HepG2 (cell line): Measurements from ENCODE around the gene OSCP1. TPM values are rescaled to one million over a fixed set of nuclear protein-coding genes. Genes with fewer than 3 reads are reported as not detected.

Source experiments
- CHCHD3 ChIP-seq: sonication (generic); formaldehyde crosslinking; IDR thresholded peaks from 2 replicates; pipeline ENCODE4 v1.8.0; 2022; ENCODE audit warnings: mild to moderate bottlenecking, missing genetic modification reagents, moderate library complexity
- EED ChIP-seq: sonication (generic); formaldehyde crosslinking; IDR thresholded peaks from 2 replicates; pipeline ENCODE4 v1.5.0; 2020; ENCODE audit warnings: mild to moderate bottlenecking, missing genetic modification reagents
- ETV6 ChIP-seq: sonication (generic); formaldehyde crosslinking; conservative IDR thresholded peaks from 2 replicates; pipeline ENCODE4 v1.4.0; 2020; ENCODE audit warnings: missing genetic modification reagents
- NRL ChIP-seq: sonication (generic); formaldehyde crosslinking; IDR thresholded peaks from 2 replicates; pipeline ENCODE4 v1.5.0; 2020; ENCODE audit warnings: missing genetic modification reagents, mild to moderate bottlenecking, moderate library complexity, borderline replicate concordance
- ZBTB26 ChIP-seq: IDR thresholded peaks from 2 replicates; pipeline ENCODE4 v1.6.1; 2016; ENCODE audit warnings: missing compliant biosample characterization, missing genetic modification reagents, borderline replicate concordance
- ZNF430 ChIP-seq: sonication (generic); formaldehyde crosslinking; IDR thresholded peaks from 2 replicates; pipeline ENCODE4 v1.9.0; 2021; ENCODE audit warnings: mild to moderate bottlenecking, missing genetic modification reagents
- ZNF546 ChIP-seq: sonication (generic); formaldehyde crosslinking; conservative IDR thresholded peaks from 2 replicates; pipeline ENCODE4 v1.8.1; 2023; ENCODE audit warnings: mild to moderate bottlenecking, missing genetic modification reagents
- ZNF574 ChIP-seq: sonication (generic); formaldehyde crosslinking; IDR thresholded peaks from 2 replicates; pipeline ENCODE4 v1.4.0; 2020; ENCODE audit warnings: missing genetic modification reagents
- ZNF580 ChIP-seq: IDR thresholded peaks from 2 replicates; pipeline ENCODE4 v1.6.1; 2016; ENCODE audit warnings: low read depth, borderline replicate concordance
- polyA plus RNA-seq, 8 experiments: library from polyadenylated mRNA; depleted of rRNA in 3 of 8; stranded (reverse) in 7 of 8; unstranded in 1 of 8; fragments of >200 nt; fragmentation: Illumina TruSeq in 4 of 8; extraction: Trizol in 4 of 8; gene quantifications; 2 replicates each; pipeline versions ENCODE4 v1.2.1 to v1.2.3, GENCODE V29; 2011 to 2016; ENCODE audit warnings: low read depth in 4 of 8, missing spikeins in 1 of 8, mixed read lengths in 1 of 8; ENCODE audit not compliant: insufficient read depth in 1 of 8
- total RNA-seq, 5 experiments: library from RNA; depleted of rRNA; stranded (reverse); fragments of >200 nt; fragmentation: Illumina TruSeq; extraction: Trizol; gene quantifications; 2 replicates each; pipeline ENCODE4 v1.2.3, GENCODE V29; 2016; ENCODE audit warnings: low read depth in 1 of 5
- TF ChIP-seq, protein P1 (sequence below): sonication (generic); formaldehyde crosslinking; IDR thresholded peaks from 2 replicates; pipeline ENCODE4 v1.4.0; 2020; ENCODE audit warnings: mild to moderate bottlenecking, missing genetic modification reagents
- TF ChIP-seq, protein P2 (sequence below): sonication (generic); formaldehyde crosslinking; IDR thresholded peaks from 2 replicates; pipeline ENCODE4 v1.5.1; 2020; ENCODE audit warnings: mild to moderate bottlenecking, missing genetic modification reagents, moderate library complexity
- TF ChIP-seq, protein P3 (sequence below): sonication (generic); formaldehyde crosslinking; IDR thresholded peaks from 2 replicates; pipeline ENCODE4 v1.4.0; 2020; ENCODE audit warnings: low read depth, missing genetic modification reagents

The OSCP1 gene
- total and polyA plus RNA-seq, 2 of the 13 experiments (the other 11 are each of a cell fraction or from before 2014, with no cell fraction given): 0.60 to 0.84 TPM

DNA sequence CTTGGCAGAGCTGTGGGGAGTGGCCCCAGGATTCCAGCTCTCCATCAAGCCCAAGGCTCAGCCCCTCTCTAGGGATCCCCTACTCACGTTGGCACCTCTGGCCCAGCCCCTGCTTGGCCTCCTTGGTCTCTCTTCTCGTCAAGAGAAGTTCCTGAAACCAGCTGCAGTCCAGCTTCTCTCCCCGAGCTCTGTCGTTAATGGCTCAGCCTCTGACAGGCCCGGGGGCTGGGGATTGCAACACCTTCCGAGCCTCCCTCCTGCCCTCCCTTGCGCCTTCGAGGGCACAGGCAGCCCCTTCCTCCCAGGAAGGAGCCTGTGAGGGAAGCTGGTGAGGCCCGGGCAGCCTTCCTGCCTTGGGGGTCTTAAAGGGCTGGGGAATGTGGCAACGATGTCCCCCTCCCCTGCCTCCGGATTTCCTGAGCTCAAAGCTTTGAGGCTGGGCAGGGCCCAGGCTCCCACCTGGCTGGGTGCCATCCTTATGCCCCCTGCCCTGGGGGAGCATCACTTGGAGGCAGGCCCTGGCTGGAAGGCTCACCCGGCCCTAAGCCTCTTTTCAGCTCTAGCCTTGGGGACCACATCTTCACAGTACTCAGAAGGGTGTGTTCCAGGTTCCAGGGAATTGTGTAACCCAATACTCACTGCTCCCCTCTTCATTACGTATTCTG lies 32.6 kb upstream of the OSCP1 start, which contains the start of gene CSF3R (continued):
- TF ChIP-seq, protein P1, sequence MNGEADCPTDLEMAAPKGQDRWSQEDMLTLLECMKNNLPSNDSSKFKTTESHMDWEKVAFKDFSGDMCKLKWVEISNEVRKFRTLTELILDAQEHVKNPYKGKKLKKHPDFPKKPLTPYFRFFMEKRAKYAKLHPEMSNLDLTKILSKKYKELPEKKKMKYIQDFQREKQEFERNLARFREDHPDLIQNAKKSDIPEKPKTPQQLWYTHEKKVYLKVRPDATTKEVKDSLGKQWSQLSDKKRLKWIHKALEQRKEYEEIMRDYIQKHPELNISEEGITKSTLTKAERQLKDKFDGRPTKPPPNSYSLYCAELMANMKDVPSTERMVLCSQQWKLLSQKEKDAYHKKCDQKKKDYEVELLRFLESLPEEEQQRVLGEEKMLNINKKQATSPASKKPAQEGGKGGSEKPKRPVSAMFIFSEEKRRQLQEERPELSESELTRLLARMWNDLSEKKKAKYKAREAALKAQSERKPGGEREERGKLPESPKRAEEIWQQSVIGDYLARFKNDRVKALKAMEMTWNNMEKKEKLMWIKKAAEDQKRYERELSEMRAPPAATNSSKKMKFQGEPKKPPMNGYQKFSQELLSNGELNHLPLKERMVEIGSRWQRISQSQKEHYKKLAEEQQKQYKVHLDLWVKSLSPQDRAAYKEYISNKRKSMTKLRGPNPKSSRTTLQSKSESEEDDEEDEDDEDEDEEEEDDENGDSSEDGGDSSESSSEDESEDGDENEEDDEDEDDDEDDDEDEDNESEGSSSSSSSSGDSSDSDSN: peak; percentile 33; the same call in 1 of the 2 replicates
- TF ChIP-seq ZNF574 (CRISPR knock-in tag) (peak; percentile 35; the same call in 1 of the 2 replicates), ZNF430 (CRISPR knock-in tag) (peak; percentile 66; the same call in 1 of the 2 replicates), CHCHD3 (0 out of 2 replicates have a peak, but pooled peaks have one; percentile 42), EED (CRISPR knock-in tag) (0 out of 2 replicates have a peak, but pooled peaks have one; percentile 34), NRL (CRISPR knock-in tag) (peak; percentile 29; the same call in 1 of the 2 replicates), ETV6 (CRISPR knock-in tag) (0 out of 2 replicates have a peak, but pooled peaks have one; percentile 2), ZNF546 (CRISPR knock-in tag) (0 out of 2 replicates have a peak, but pooled peaks have one; percentile 33), ZBTB26 (CRISPR knock-in tag) (no peak), ZNF580 (0 out of 2 replicates have a peak, but pooled peaks have one; percentile 32)
- TF ChIP-seq, protein P2, sequence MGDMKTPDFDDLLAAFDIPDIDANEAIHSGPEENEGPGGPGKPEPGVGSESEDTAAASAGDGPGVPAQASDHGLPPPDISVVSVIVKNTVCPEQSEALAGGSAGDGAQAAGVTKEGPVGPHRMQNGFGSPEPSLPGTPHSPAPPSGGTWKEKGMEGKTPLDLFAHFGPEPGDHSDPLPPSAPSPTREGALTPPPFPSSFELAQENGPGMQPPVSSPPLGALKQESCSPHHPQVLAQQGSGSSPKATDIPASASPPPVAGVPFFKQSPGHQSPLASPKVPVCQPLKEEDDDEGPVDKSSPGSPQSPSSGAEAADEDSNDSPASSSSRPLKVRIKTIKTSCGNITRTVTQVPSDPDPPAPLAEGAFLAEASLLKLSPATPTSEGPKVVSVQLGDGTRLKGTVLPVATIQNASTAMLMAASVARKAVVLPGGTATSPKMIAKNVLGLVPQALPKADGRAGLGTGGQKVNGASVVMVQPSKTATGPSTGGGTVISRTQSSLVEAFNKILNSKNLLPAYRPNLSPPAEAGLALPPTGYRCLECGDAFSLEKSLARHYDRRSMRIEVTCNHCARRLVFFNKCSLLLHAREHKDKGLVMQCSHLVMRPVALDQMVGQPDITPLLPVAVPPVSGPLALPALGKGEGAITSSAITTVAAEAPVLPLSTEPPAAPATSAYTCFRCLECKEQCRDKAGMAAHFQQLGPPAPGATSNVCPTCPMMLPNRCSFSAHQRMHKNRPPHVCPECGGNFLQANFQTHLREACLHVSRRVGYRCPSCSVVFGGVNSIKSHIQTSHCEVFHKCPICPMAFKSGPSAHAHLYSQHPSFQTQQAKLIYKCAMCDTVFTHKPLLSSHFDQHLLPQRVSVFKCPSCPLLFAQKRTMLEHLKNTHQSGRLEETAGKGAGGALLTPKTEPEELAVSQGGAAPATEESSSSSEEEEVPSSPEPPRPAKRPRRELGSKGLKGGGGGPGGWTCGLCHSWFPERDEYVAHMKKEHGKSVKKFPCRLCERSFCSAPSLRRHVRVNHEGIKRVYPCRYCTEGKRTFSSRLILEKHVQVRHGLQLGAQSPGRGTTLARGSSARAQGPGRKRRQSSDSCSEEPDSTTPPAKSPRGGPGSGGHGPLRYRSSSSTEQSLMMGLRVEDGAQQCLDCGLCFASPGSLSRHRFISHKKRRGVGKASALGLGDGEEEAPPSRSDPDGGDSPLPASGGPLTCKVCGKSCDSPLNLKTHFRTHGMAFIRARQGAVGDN (CRISPR knock-in tag): peak; percentile 89
- TF ChIP-seq, protein P3, sequence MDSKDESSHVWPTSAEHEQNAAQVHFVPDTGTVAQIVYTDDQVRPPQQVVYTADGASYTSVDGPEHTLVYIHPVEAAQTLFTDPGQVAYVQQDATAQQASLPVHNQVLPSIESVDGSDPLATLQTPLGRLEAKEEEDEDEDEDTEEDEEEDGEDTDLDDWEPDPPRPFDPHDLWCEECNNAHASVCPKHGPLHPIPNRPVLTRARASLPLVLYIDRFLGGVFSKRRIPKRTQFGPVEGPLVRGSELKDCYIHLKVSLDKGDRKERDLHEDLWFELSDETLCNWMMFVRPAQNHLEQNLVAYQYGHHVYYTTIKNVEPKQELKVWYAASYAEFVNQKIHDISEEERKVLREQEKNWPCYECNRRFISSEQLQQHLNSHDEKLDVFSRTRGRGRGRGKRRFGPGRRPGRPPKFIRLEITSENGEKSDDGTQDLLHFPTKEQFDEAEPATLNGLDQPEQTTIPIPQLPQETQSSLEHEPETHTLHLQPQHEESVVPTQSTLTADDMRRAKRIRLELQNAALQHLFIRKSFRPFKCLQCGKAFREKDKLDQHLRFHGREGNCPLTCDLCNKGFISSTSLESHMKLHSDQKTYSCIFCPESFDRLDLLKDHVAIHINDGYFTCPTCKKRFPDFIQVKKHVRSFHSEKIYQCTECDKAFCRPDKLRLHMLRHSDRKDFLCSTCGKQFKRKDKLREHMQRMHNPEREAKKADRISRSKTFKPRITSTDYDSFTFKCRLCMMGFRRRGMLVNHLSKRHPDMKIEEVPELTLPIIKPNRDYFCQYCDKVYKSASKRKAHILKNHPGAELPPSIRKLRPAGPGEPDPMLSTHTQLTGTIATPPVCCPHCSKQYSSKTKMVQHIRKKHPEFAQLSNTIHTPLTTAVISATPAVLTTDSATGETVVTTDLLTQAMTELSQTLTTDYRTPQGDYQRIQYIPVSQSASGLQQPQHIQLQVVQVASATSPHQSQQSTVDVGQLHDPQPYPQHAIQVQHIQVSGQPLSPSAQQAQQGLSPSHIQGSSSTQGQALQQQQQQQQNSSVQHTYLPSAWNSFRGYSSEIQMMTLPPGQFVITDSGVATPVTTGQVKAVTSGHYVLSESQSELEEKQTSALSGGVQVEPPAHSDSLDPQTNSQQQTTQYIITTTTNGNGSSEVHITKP (CRISPR knock-in tag): peak; percentile 52; the same call in 1 of the 2 replicates
